Activated T-helper 17 cell treated with anti-CD3 and anti-CD28 coated beads, Interleukin-2, amount 50 U/mL, for 72 hours (primary cell): ENCODE results near the gene GCLC. TPM values are rescaled to one million over a fixed set of nuclear protein-coding genes. Genes with fewer than 3 reads are reported as not detected.

Experiments used
- ATAC-seq: fragments of 150-1000 bp; cut with Tn5 transposase; replicated peaks from 2 replicates; pipeline ENCODE4 v1.10.0; 2021; ENCODE audit warnings: mild to moderate bottlenecking, moderate library complexity
- H3K27ac Mint-ChIP-seq: one replicate; pipeline ENCODE4 v1.8.0; 2022; ENCODE audit warnings: mixed read lengths
- H3K27me3 Mint-ChIP-seq: one replicate; pipeline ENCODE4 v1.8.0; 2022; ENCODE audit warnings: mixed read lengths
- H3K36me3 Mint-ChIP-seq: one replicate; pipeline ENCODE4 v1.8.0; 2022; ENCODE audit warnings: low read depth, mild to moderate bottlenecking, mixed read lengths
- H3K4me1 Mint-ChIP-seq: one replicate; pipeline ENCODE4 v1.8.0; 2022; ENCODE audit warnings: mixed read lengths
- H3K4me3 Mint-ChIP-seq: one replicate; pipeline ENCODE4 v1.8.0; 2022; ENCODE audit warnings: mild to moderate bottlenecking, mixed read lengths
- H3K9me3 Mint-ChIP-seq: one replicate; pipeline ENCODE4 v1.8.0; 2022; ENCODE audit warnings: mixed read lengths
- total RNA-seq, 2 donors: library from RNA; stranded (reverse); gene quantifications; one replicate each; pipeline ENCODE4 v1.2.3, GENCODE V29; 2022

Gene GCLC
- total RNA-seq, 2 donors from 2014 or later, result 36.1 to 48.2 TPM

DNA sequence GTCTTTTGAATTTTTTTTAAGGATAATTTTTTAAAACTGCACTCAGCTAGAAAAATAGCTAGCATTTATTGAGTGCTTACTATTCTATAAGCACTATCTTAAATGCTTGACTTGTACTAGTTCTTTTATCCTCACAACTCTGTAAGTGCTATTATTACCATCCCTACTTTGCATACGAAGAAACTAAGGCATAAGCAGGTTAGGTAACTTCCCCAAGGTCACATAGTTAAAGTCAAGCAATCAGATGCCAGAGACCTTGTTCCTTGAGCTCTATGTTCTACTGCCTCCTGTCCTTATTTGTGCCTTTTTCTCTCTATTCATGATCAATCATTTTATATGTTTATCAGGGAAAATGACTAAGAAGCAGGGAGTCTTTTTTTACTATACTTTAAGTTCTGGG lies 65.0 kb downstream of the GCLC start:
- Mint-ChIP-seq H3K27ac (no peak overlapping the region), H3K9me3 (no peaks in the 10 kb centered on the region), H3K4me1 (peaks cover 18% of the 10 kb centered on the region), H3K4me3 (no peak overlapping the region), H3K27me3 (no peaks in the 10 kb centered on the region), H3K36me3 (no peaks in the 10 kb centered on the region)
- ATAC-seq, result no peak

DNA sequence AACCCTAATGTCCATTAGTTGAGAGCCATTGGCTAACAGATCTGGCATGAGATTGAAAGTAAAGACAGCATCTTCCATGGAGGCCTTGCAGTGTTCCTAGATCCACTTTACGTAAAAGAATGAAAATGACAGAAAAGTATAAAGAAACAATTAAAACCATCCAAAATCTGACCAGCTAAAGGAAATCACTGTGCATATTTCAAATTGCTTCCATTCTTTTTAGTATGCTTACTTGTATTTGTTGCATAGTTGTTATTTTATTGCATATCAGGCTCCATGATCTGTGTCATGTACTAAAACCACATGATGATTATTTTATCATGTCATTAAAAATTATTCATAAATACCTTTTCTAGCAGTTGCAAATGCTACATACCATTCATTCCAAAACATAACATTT lies 67.9 kb downstream of the GCLC start:
- no peak overlapping the region for H3K27ac Mint-ChIP-seq
- no peak overlapping the region for H3K4me3 Mint-ChIP-seq
- ATAC-seq, result no peak
- H3K4me1 Mint-ChIP-seq, result peaks cover 15% of the 10 kb centered on the region
- no peaks in the 10 kb centered on the region for H3K9me3 Mint-ChIP-seq
- no peaks in the 10 kb centered on the region for H3K27me3 Mint-ChIP-seq
- H3K36me3 Mint-ChIP-seq, result no peaks in the 10 kb centered on the region

DNA sequence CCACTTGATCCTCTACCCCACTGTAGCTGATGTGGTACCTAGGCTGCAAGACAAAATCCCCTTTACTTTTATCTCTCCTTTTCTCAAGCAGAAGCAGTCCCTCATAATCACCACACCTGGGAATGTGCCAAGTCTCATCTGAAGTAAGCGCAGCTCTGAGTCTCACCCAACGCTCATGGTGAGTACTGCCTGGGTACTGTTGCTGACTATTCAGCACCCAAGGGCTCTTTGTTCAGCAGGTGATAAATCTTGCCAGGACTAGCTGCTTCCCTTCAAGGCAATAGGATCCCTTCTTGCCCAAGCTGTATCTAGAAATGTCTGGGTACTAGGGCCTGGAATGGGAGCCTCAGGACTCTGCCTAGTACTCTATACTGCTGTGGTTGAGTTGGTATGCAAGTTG lies 70.9 kb downstream of the GCLC start:
- Mint-ChIP-seq H3K9me3 (no peaks in the 10 kb centered on the region), H3K4me1 (peaks cover 10% of the 10 kb centered on the region), H3K4me3 (no peak overlapping the region), H3K27me3 (no peaks in the 10 kb centered on the region), H3K36me3 (no peaks in the 10 kb centered on the region), H3K27ac (no peak overlapping the region)
- no peak for ATAC-seq

GRCh38 chr6:53469163-53469562 lies 75.7 kb downstream of the GCLC start:
- Mint-ChIP-seq H3K36me3 (no peaks in the 10 kb centered on the region), H3K27me3 (no peaks in the 10 kb centered on the region), H3K4me3 (no peak overlapping the region), H3K27ac (no peak overlapping the region), H3K9me3 (no peaks in the 10 kb centered on the region), H3K4me1 (peaks cover 10% of the 10 kb centered on the region)
- ATAC-seq, result no peak

DNA sequence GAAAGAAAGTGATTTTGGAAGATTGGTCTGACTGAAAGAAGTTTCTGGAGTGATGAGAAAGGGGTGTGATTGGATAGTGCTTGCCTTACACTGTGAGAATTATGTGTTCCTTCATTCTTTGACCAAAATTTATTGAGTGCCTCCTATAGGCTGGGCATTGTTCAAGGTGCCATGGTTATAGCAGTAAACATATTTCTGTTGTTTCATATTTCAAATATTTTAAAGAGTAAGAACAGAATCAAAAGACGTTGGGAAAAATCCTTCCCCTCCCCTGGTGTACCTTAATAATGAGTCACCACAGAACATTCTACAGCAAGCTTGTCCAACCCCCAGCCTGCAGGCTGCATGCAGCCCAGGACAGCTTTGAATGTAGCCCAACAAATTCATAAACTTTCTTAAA lies 78.6 kb downstream of the GCLC start:
- H3K36me3 Mint-ChIP-seq, result no peaks in the 10 kb centered on the region
- peaks cover 10% of the 10 kb centered on the region for H3K4me1 Mint-ChIP-seq
- H3K27me3 Mint-ChIP-seq, result no peaks in the 10 kb centered on the region
- no peak for ATAC-seq
- H3K9me3 Mint-ChIP-seq, result no peaks in the 10 kb centered on the region
- no peak overlapping the region for H3K27ac Mint-ChIP-seq
- no peak overlapping the region for H3K4me3 Mint-ChIP-seq

GRCh38 chr6:53465732-53466131 lies 79.2 kb downstream of the GCLC start:
- Mint-ChIP-seq H3K27me3 (no peaks in the 10 kb centered on the region), H3K27ac (no peak overlapping the region), H3K4me1 (peaks cover 10% of the 10 kb centered on the region), H3K9me3 (no peaks in the 10 kb centered on the region), H3K36me3 (no peaks in the 10 kb centered on the region), H3K4me3 (no peak overlapping the region)
- ATAC-seq, result no peak

- no peak overlapping the region for H3K4me3 Mint-ChIP-seq
- no peak overlapping the region for H3K27ac Mint-ChIP-seq
- ATAC-seq, result no peak
- H3K9me3 Mint-ChIP-seq, result no peaks in the 10 kb centered on the region
- H3K27me3 Mint-ChIP-seq, result no peaks in the 10 kb centered on the region
- H3K36me3 Mint-ChIP-seq, result no peaks in the 10 kb centered on the region
- H3K4me1 Mint-ChIP-seq, result peaks cover 7% of the 10 kb centered on the region
Observed at GRCh38 chr6:53464927-53465460, 79.9 kb downstream of the GCLC start.

GRCh38 chr6:53464483-53464882 lies 80.4 kb downstream of the GCLC start:
- ATAC-seq, result no peak
- no peaks in the 10 kb centered on the region for H3K27me3 Mint-ChIP-seq
- H3K9me3 Mint-ChIP-seq, result no peaks in the 10 kb centered on the region
- no peak overlapping the region for H3K4me3 Mint-ChIP-seq
- H3K4me1 Mint-ChIP-seq, result peaks cover 1% of the 10 kb centered on the region
- no peak overlapping the region for H3K27ac Mint-ChIP-seq
- no peaks in the 10 kb centered on the region for H3K36me3 Mint-ChIP-seq

GRCh38 chr6:53461696-53462095 lies 83.2 kb downstream of the GCLC start:
- H3K27me3 Mint-ChIP-seq, result peaks cover 8% of the 10 kb centered on the region
- no peaks in the 10 kb centered on the region for H3K36me3 Mint-ChIP-seq
- no peaks in the 10 kb centered on the region for H3K9me3 Mint-ChIP-seq
- H3K4me1 Mint-ChIP-seq, result no peaks in the 10 kb centered on the region
- no peak overlapping the region for H3K27ac Mint-ChIP-seq
- H3K4me3 Mint-ChIP-seq, result no peak overlapping the region
- ATAC-seq, result no peak

DNA sequence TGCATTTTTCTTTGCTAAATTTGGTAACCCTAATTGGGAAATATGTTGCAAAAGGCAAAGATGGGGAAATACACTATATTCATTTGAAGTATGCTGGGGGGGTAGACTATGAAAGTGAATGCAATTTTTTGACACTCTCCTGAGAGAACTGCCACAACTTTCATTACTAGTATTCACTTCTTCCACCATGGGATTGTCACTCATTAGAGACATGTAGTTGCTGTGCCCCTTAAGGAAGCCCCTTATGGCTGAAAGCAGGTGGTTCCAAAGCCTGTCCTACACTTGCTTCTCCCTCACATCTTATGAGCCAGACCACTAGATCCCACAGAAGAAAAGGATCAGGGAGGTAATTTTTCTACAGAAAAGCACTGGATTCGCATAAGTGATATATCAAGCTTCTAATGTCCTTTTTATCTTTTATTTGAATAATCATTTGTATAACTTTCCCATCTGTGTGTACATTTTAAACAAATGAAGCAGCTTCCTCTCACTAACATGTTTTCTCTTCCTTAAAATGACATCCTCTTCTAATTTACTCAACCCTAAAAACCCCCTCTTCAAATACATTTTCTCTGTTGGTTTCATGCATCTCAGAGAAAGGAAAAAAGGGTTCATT lies 83.8 kb downstream of the GCLC start:
- Mint-ChIP-seq H3K27ac (no peak overlapping the region), H3K4me3 (no peak overlapping the region), H3K27me3 (peaks cover 13% of the 10 kb centered on the region), H3K4me1 (no peaks in the 10 kb centered on the region), H3K36me3 (no peaks in the 10 kb centered on the region), H3K9me3 (no peaks in the 10 kb centered on the region)
- ATAC-seq, result no peak

- H3K36me3 Mint-ChIP-seq, result no peaks in the 10 kb centered on the region
- no peaks in the 10 kb centered on the region for H3K4me1 Mint-ChIP-seq
- peaks cover 5% of the 10 kb centered on the region for H3K9me3 Mint-ChIP-seq
- no peak overlapping the region for H3K27ac Mint-ChIP-seq
- no peak for ATAC-seq
- no peak overlapping the region for H3K4me3 Mint-ChIP-seq
- peaks cover 13% of the 10 kb centered on the region for H3K27me3 Mint-ChIP-seq
Observed at GRCh38 chr6:53458105-53458866, 86.6 kb downstream of the GCLC start.

DNA sequence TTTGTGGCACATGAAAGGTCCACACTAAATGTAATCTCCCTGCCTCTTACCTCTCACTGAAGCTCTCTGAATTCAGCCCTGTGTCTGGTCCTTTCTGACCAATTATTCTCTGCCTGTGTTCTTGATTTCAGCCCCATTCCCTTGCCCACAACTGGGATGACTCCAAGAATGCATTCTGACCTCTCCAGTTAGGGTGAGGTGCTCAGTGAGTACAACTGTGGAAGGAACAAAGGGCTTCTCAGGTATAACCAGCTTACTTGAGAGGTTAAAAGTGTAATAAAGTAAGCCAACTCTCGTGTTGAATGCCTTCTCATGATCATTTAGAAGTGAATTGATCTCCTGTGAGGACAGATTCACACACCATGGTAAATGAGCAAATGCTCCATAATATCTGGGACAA lies 88.1 kb downstream of the GCLC start:
- Mint-ChIP-seq H3K27ac (no peak overlapping the region), H3K4me3 (no peak overlapping the region), H3K9me3 (peaks cover 5% of the 10 kb centered on the region), H3K36me3 (no peaks in the 10 kb centered on the region), H3K27me3 (peaks cover 13% of the 10 kb centered on the region), H3K4me1 (no peaks in the 10 kb centered on the region)
- ATAC-seq, result no peak

- no peak overlapping the region for H3K4me3 Mint-ChIP-seq
Observed at GRCh38 chr6:53455678-53456077, 89.2 kb downstream of the GCLC start.

DNA sequence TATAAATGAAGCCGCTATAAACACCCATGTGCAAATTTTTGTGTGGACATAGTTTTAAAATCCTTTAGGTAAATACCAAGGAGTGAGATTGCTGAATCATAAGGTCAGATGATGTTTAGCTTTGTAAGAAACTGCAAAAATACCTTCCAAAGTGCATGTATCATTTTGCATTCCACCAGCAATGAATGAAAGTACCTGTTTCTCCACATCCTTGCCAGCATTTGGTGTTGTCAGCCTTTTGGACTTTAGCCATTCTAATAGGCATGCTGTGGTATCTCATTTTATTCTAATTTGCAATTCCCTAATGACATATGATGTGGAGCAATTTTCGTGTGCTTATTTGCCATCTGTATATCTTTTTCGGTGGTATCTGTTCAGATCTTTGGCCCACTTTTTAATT lies 93.7 kb downstream of the GCLC start:
- no peak overlapping the region for H3K4me3 Mint-ChIP-seq

More at GRCh38 chr6:53455678-53456077, 89.2 kb downstream of the GCLC start:
- Mint-ChIP-seq H3K36me3 (no peaks in the 10 kb centered on the region), H3K4me1 (no peaks in the 10 kb centered on the region), H3K9me3 (peaks cover 5% of the 10 kb centered on the region), H3K27me3 (peaks cover 13% of the 10 kb centered on the region), H3K27ac (no peak overlapping the region)
- ATAC-seq, result no peak

GRCh38 chr6:53447865-53448264 lies 97.0 kb downstream of the GCLC start:
- H3K4me3 Mint-ChIP-seq, result no peak overlapping the region
- no peak overlapping the region for H3K27ac Mint-ChIP-seq
- no peaks in the 10 kb centered on the region for H3K9me3 Mint-ChIP-seq
- H3K4me1 Mint-ChIP-seq, result no peaks in the 10 kb centered on the region
- ATAC-seq, result no peak
- no peaks in the 10 kb centered on the region for H3K36me3 Mint-ChIP-seq
- H3K27me3 Mint-ChIP-seq, result peaks cover 4% of the 10 kb centered on the region

More for the DNA sequence above, 93.7 kb downstream of the GCLC start:
- Mint-ChIP-seq H3K27ac (no peak overlapping the region), H3K27me3 (peaks cover 3% of the 10 kb centered on the region), H3K9me3 (peaks cover 5% of the 10 kb centered on the region), H3K4me1 (no peaks in the 10 kb centered on the region), H3K36me3 (no peaks in the 10 kb centered on the region)
- no peak for ATAC-seq
